GM18498 (cell line): Measurements from ENCODE around the gene RPS24.

Source experiments
- ATAC-seq: cut with Tn5 transposase; IDR thresholded peaks from one replicate; pipeline ENCODE4 v1.9.1; 2021; ENCODE audit warnings: mild to moderate bottlenecking, moderate library complexity; ENCODE audit not compliant: unreplicated experiment

The RPS24 gene

GRCh38 chr10:78081292-78081691 lies 47.6 kb downstream of the RPS24 start:
- no peak for ATAC-seq

GRCh38 chr10:78082636-78083035 lies 49.0 kb downstream of the RPS24 start:
- ATAC-seq: no peak
